Stomach (tissue), 9 donors: ENCODE measurements around the gene ZNRF3. TPM values are rescaled to one million over a fixed set of nuclear protein-coding genes. Genes with fewer than 3 reads are reported as not detected.

Experiments
- DNase-seq, 2 donors: peaks; one replicate each; pipeline versions ENCODE4 v3.0.0 to v3.0.0-alpha.2; 2013 to 2019
- H3K27ac ChIP-seq, 5 donors: fragments of 200-600 bp in 4 of 5; sonication (generic) in 4 of 5; one replicate each; pipeline ENCODE4 v1.5.1; 2013 to 2019; ENCODE audit warnings: mild to moderate bottlenecking in 1 of 5, moderate library complexity in 1 of 5
- H3K27me3 ChIP-seq, 3 donors: fragments of 200-600 bp; sonication (generic); one replicate each; pipeline ENCODE4 v1.5.1; 2017 to 2019; ENCODE audit warnings: mixed run types in 1 of 3
- H3K36me3 ChIP-seq, 4 donors: fragments of 200-600 bp; sonication (generic); 1 replicate in 3 of 4; 2 replicates in 1 of 4; pipeline ENCODE4 v1.5.1; 2016 to 2019
- H3K4me1 ChIP-seq, 4 donors: fragments of 200-600 bp; sonication (generic); one replicate each; pipeline ENCODE4 v1.5.1; 2016 to 2019
- H3K4me3 ChIP-seq, 4 donors: fragments of 200-600 bp; sonication (generic) in 3 of 4; one replicate each; pipeline ENCODE4 v1.5.1; 2016 to 2019; ENCODE audit warnings: mild to moderate bottlenecking in 1 of 4
- H3K9me3 ChIP-seq, 4 donors: fragments of 200-600 bp; sonication (generic); one replicate each; pipeline ENCODE4 v1.5.1; 2016 to 2019
- EP300 ChIP-seq: sonication (generic); formaldehyde crosslinking; IDR thresholded peaks from one replicate; pipeline ENCODE4 v1.6.1; 2017; ENCODE audit warnings: antibody characterized with exemption
- POLR2A ChIP-seq, 4 donors: fragments of 450-650 bp; IDR thresholded peaks; one replicate each; pipeline ENCODE4 v1.6.1; 2016; ENCODE audit warnings: antibody characterized with exemption in 4 of 4, control low read depth in 2 of 4, mild to moderate bottlenecking in 1 of 4, moderate library complexity in 1 of 4
- POLR2AphosphoS5 ChIP-seq, 3 donors: sonication (generic); formaldehyde crosslinking; IDR thresholded peaks; one replicate each; pipeline ENCODE4 v1.6.1; 2016; ENCODE audit warnings: antibody characterized with exemption in 3 of 3
- WGBS, 5 donors: extraction: QIAGEN DNeasy Blood & Tissue Kit in 3 of 5; methylation state at CpG; one replicate each; pipeline versions ENCODE4 v1.1.5 to v1.1.7; 2013 to 2018; 5-methylcytosine and 5-hydroxymethylcytosine counted together
- intact Hi-C: fragments of 100-400 bp; cut with DNase I; formaldehyde crosslinking; loops from one replicate; pipeline ENCODE4 v1.15.1; 2023; ENCODE audit warnings: low total_unique reads
- polyA plus RNA-seq, 3 donors: library from polyadenylated mRNA; stranded (reverse); fragments of 200-250 nt; gene quantifications; one replicate each; pipeline ENCODE4 v1.2.3, GENCODE V29; 2013
- total RNA-seq, 5 donors: library from RNA; depleted of rRNA; stranded (reverse); fragments of >200 nt; gene quantifications; one replicate each; pipeline versions ENCODE4 v1.1.0 to v1.2.3, GENCODE V29; 2014 to 2016
- TF ChIP-seq, protein P1 (sequence below), 7 experiments: fragments of 450-650 bp in 4 of 7; fragments of 200-600 bp in 3 of 7; sonication (generic) in 3 of 7; IDR thresholded peaks; one replicate each; pipeline ENCODE4 v1.5.1; 2016 to 2019; ENCODE audit warnings: antibody characterized with exemption in 7 of 7, control low read depth in 2 of 7, mild to moderate bottlenecking in 1 of 7
- donor health status: healthy with polysubstance abuse.
- donor health status: Bipolar disorder and iron deficiency.
- donor health status: healthy.

Gene ZNRF3
- total and polyA plus RNA-seq, 8 donors = 1.4 to 52.7 (median 3.6) TPM

GRCh38 chr22:28997342-28997741 is 114.0 kb downstream of the ZNRF3 start:
- H3K27ac ChIP-seq = no peak overlapping the region
- H3K9me3 ChIP-seq = no peaks in the 10 kb centered on the region
- H3K4me3 ChIP-seq = no peak overlapping the region
- intact Hi-C loops = no loop called here
- H3K27me3 ChIP-seq = no peaks in the 10 kb centered on the region
- peaks cover 4 to 30% (median 11%) of the 10 kb centered on the region in 4 donors for H3K4me1 ChIP-seq
- 89 to 100% (median 95%) methylated on average over 3 of the region's 3 CpGs for WGBS, 5 donors
- no peak for DNase-seq
- H3K36me3 ChIP-seq = peaks cover 0 to under 1% (median 0%) of the 10 kb centered on the region in 4 donors
- TF ChIP-seq POLR2AphosphoS5 (IDR thresholded peaks at IDR 0.05) = no peak
- TF ChIP-seq POLR2A (IDR thresholded peaks at IDR 0.05) = no peak
- TF ChIP-seq, protein P1, sequence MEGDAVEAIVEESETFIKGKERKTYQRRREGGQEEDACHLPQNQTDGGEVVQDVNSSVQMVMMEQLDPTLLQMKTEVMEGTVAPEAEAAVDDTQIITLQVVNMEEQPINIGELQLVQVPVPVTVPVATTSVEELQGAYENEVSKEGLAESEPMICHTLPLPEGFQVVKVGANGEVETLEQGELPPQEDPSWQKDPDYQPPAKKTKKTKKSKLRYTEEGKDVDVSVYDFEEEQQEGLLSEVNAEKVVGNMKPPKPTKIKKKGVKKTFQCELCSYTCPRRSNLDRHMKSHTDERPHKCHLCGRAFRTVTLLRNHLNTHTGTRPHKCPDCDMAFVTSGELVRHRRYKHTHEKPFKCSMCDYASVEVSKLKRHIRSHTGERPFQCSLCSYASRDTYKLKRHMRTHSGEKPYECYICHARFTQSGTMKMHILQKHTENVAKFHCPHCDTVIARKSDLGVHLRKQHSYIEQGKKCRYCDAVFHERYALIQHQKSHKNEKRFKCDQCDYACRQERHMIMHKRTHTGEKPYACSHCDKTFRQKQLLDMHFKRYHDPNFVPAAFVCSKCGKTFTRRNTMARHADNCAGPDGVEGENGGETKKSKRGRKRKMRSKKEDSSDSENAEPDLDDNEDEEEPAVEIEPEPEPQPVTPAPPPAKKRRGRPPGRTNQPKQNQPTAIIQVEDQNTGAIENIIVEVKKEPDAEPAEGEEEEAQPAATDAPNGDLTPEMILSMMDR (IDR thresholded peaks at IDR 0.05) = no peak
- no peak for TF ChIP-seq EP300

GRCh38 chr22:28998681-28999080 is 115.3 kb downstream of the ZNRF3 start:
- WGBS, 5 donors = 82 to 96% (median 86%) methylated on average over 3 of the region's 3 CpGs
- Histone ChIP-seq H3K27ac (no peak overlapping the region), H3K9me3 (no peaks in the 10 kb centered on the region), H3K4me3 (no peak overlapping the region), H3K4me1 (peaks cover 4 to 29% (median 6%) of the 10 kb centered on the region in 4 donors), H3K36me3 (no peaks in the 10 kb centered on the region), H3K27me3 (no peaks in the 10 kb centered on the region)
- no peak for TF ChIP-seq POLR2A (IDR thresholded peaks at IDR 0.05)
- TF ChIP-seq EP300 = no peak
- TF ChIP-seq, protein P1 (IDR thresholded peaks at IDR 0.05) = no peak
- TF ChIP-seq POLR2AphosphoS5 (IDR thresholded peaks at IDR 0.05) = no peak
- intact Hi-C loops = no loop called here
- DNase-seq = no peak

DNA sequence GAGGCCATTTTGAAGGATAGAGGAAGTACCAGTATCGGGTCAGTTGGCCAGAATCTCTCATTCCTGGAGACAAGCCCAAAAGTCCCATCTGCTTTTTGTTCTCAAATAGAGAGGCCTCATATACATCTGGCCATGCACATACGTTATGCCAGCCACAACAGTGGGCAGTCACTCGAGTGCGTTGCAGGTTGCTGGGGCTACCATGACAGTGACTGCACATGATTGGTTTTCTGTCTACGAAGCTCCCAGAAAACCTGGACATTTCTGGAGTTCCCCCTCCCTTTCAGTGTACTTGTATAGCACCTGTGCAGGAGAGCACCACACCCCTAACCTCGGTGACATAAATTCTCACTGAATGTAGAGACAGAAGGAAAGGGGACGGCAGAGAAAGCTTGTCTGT is 116.1 kb downstream of the ZNRF3 start:
- TF ChIP-seq POLR2AphosphoS5 (IDR thresholded peaks at IDR 0.05) (no peak), EP300 (no peak), POLR2A (IDR thresholded peaks at IDR 0.05) (no peak)
- TF ChIP-seq, protein P1 (IDR thresholded peaks at IDR 0.05) = no peak
- Histone ChIP-seq H3K4me1 (peaks cover 7 to 37% (median 14%) of the 10 kb centered on the region in 4 donors), H3K36me3 (no peaks in the 10 kb centered on the region), H3K9me3 (no peaks in the 10 kb centered on the region), H3K27me3 (no peaks in the 10 kb centered on the region), H3K27ac (no peak overlapping the region), H3K4me3 (no peak overlapping the region)
- no peak for DNase-seq
- WGBS, 5 donors = 58 to 82% (median 66%) methylated on average over 4 to 7 of the region's 7 CpGs
- intact Hi-C loops = no loop called here

- Histone ChIP-seq H3K4me1 (peaks cover 12 to 42% (median 20%) of the 10 kb centered on the region in 4 donors), H3K4me3 (no peak overlapping the region), H3K27ac (no peak overlapping the region), H3K27me3 (no peaks in the 10 kb centered on the region), H3K9me3 (no peaks in the 10 kb centered on the region), H3K36me3 (no peaks in the 10 kb centered on the region)
- intact Hi-C loops = no loop called here
- TF ChIP-seq EP300 (no peak), POLR2A (IDR thresholded peaks at IDR 0.05) (no peak), POLR2AphosphoS5 (IDR thresholded peaks at IDR 0.05) (no peak)
- TF ChIP-seq, protein P1 (IDR thresholded peaks at IDR 0.05) = no peak
- no peak for DNase-seq
- WGBS, 5 donors = 56 to 79% (median 64%) methylated on average over 1 of the region's 1 CpG
Measured at GRCh38 chr22:28999919-29000556, 116.7 kb downstream of the ZNRF3 start.
